DOHH2 (cell line): ENCODE data around the gene SF3A2.

Experiments used
- H3F3A ChIP-seq: fragments of 200-600 bp; sonication (generic), shearing (Covaris generic); 2 replicates; pipeline ENCODE4 v1.6.0; 2016; ENCODE audit warnings: antibody characterized with exemption, mild to moderate bottlenecking; ENCODE audit not compliant: control insufficient read depth, insufficient read depth
- H3K27ac ChIP-seq: fragments of 200-600 bp; sonication (generic); 2 replicates; pipeline ENCODE4 v1.5.1; 2014; ENCODE audit warnings: low read depth, mild to moderate bottlenecking, low read length, moderate library complexity
- H3K27me3 ChIP-seq: fragments of 200-600 bp; sonication (generic); 2 replicates; pipeline ENCODE4 v1.6.1; 2014; ENCODE audit warnings: mild to moderate bottlenecking, low read length, mixed read lengths; ENCODE audit not compliant: control insufficient read depth
- H3K36me3 ChIP-seq: fragments of 200-600 bp; sonication (generic); 2 replicates; pipeline ENCODE4 v1.6.1; 2014; ENCODE audit warnings: mild to moderate bottlenecking, low read length, moderate library complexity, mixed read lengths; ENCODE audit not compliant: control insufficient read depth
- H3K4me1 ChIP-seq: fragments of 200-600 bp; sonication (generic); 2 replicates; pipeline ENCODE4 v1.6.1; 2014; ENCODE audit warnings: mild to moderate bottlenecking, low read length, mixed read lengths; ENCODE audit not compliant: control insufficient read depth
- H3K4me2 ChIP-seq: fragments of 200-600 bp; sonication (generic); 2 replicates; pipeline ENCODE4 v1.6.0; 2014; ENCODE audit warnings: mild to moderate bottlenecking, low read length, moderate library complexity
- H3K4me3 ChIP-seq: fragments of 200-600 bp; sonication (generic); 2 replicates; pipeline ENCODE4 v1.5.1; 2014; ENCODE audit warnings: mild to moderate bottlenecking, low read length, mixed read lengths
- H3K79me2 ChIP-seq: fragments of 200-600 bp; sonication (generic); 2 replicates; pipeline ENCODE4 v1.6.1; 2014; ENCODE audit warnings: mild to moderate bottlenecking, low read length, mixed read lengths; ENCODE audit not compliant: control insufficient read depth
- H3K9me2 ChIP-seq: fragments of 200-600 bp; sonication (generic); replicated peaks from 2 replicates; pipeline ENCODE4 v1.6.1; 2014; ENCODE audit warnings: mild to moderate bottlenecking, low read length, mixed read lengths; ENCODE audit not compliant: control insufficient read depth
- H3K9me3 ChIP-seq: fragments of 200-600 bp; sonication (generic); 2 replicates; pipeline ENCODE4 v1.6.1; 2014; ENCODE audit warnings: antibody characterized with exemption, low read length, mixed read lengths; ENCODE audit not compliant: control insufficient read depth, insufficient read depth
- H4K20me1 ChIP-seq: fragments of 200-600 bp; sonication (generic); 2 replicates; pipeline ENCODE4 v1.6.0; 2014; ENCODE audit warnings: low read depth, mild to moderate bottlenecking, antibody characterized with exemption, low read length, moderate library complexity; ENCODE audit not compliant: control insufficient read depth, insufficient read depth
- CTCF ChIP-seq: fragments of 200-600 bp; sonication (generic); IDR thresholded peaks from one replicate; pipeline ENCODE4 v1.5.1; 2014; ENCODE audit warnings: antibody characterized with exemption, mild to moderate bottlenecking, low read depth, low read length; ENCODE audit not compliant: poor library complexity, severe bottlenecking
- EZH2phosphoT487 ChIP-seq: fragments of 200-600 bp; sonication (generic); IDR thresholded peaks from 2 replicates; pipeline ENCODE4 v1.6.1; 2017; ENCODE audit warnings: borderline replicate concordance, mild to moderate bottlenecking, antibody characterized with exemption, low read length, moderate library complexity, mixed read lengths

SF3A2 gene

DNA sequence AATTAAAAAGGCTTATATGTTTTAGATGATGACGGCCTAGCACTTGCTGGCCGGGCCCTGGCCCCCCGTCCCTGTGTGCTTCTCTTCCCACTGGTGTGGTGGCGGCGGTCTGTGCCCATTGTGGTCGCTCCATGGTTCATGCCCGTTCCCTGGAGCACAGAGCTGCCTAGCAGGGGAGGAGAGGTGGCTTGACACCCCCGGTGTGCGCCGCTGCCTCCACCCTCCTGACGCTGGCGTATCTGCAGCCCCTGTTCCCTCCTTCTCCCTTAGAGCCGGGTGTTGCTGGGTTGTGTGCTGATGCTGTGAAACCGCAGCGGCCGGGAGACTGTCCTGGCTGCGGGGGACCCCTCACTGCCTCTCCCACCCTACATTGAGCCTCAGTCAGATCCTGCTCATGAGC lies 43.8 kb upstream of the SF3A2 start:
- H3K4me1 ChIP-seq: peaks cover 12% of the 10 kb centered on the region
- H3K9me3 ChIP-seq: no peaks in the 10 kb centered on the region
- no peaks in the 10 kb centered on the region for H3K9me2 ChIP-seq
- H3K4me3 ChIP-seq: no peak overlapping the region
- no peak for TF ChIP-seq CTCF
- TF ChIP-seq EZH2phosphoT487: no peak
- H3F3A ChIP-seq: peaks cover 2% of the 10 kb centered on the region; the same call in 1 of the 2 replicates
- H3K4me2 ChIP-seq: no peak overlapping the region
- H3K27ac ChIP-seq: no peak overlapping the region
- H4K20me1 ChIP-seq: no peaks in the 10 kb centered on the region; the same call in 1 of the 2 replicates
- H3K27me3 ChIP-seq: no peaks in the 10 kb centered on the region
- peaks cover 75% of the 10 kb centered on the region for H3K79me2 ChIP-seq
- peaks cover 83% of the 10 kb centered on the region for H3K36me3 ChIP-seq

GRCh38 chr19:2193807-2194206 lies 42.8 kb upstream of the SF3A2 start:
- Histone ChIP-seq H3K4me1 (peaks cover 3% of the 10 kb centered on the region), H3K4me2 (no peak overlapping the region), H3K36me3 (peaks cover 86% of the 10 kb centered on the region), H3K27me3 (no peaks in the 10 kb centered on the region), H3K79me2 (peaks cover 77% of the 10 kb centered on the region), H3F3A (no peaks in the 10 kb centered on the region), H3K9me2 (no peaks in the 10 kb centered on the region), H3K9me3 (no peaks in the 10 kb centered on the region), H3K4me3 (no peak overlapping the region), H3K27ac (no peak overlapping the region), H4K20me1 (no peaks in the 10 kb centered on the region; the same call in 1 of the 2 replicates)
- TF ChIP-seq EZH2phosphoT487 (no peak), CTCF (no peak)

- no peak overlapping the region for H3K4me3 ChIP-seq
- peaks cover 81% of the 10 kb centered on the region for H3K36me3 ChIP-seq
- H3F3A ChIP-seq: no peaks in the 10 kb centered on the region
- H3K79me2 ChIP-seq: peaks cover 76% of the 10 kb centered on the region
- no peaks in the 10 kb centered on the region for H3K4me1 ChIP-seq
- no peaks in the 10 kb centered on the region; the same call in 1 of the 2 replicates for H4K20me1 ChIP-seq
- no peak overlapping the region for H3K4me2 ChIP-seq
- H3K27ac ChIP-seq: no peak overlapping the region
- H3K9me2 ChIP-seq: no peaks in the 10 kb centered on the region
- no peak for TF ChIP-seq CTCF
- no peak for TF ChIP-seq EZH2phosphoT487
- H3K27me3 ChIP-seq: no peaks in the 10 kb centered on the region
- no peaks in the 10 kb centered on the region for H3K9me3 ChIP-seq
These were observed 42.0 kb upstream of the SF3A2 start for GRCh38 chr19:2194513-2195078.
